Uterus (tissue), 2 donors: Measurements from ENCODE around the gene BCR.

Source experiments
- POLR2A ChIP-seq, 2 donors: fragments of 450-650 bp; IDR thresholded peaks; one replicate each; pipeline ENCODE4 v1.6.1; 2016; ENCODE audit warnings: antibody characterized with exemption in 2 of 2, mild to moderate bottlenecking in 1 of 2, moderate library complexity in 1 of 2
- TF ChIP-seq, protein P1 (sequence below), 4 experiments: fragments of 200-600 bp in 2 of 4; fragments of 450-650 bp in 2 of 4; sonication (generic) in 2 of 4; IDR thresholded peaks; one replicate each; pipeline ENCODE4 v1.5.1; 2016 to 2019; ENCODE audit warnings: antibody characterized with exemption in 4 of 4, mild to moderate bottlenecking in 2 of 4, moderate library complexity in 1 of 4

DNA sequence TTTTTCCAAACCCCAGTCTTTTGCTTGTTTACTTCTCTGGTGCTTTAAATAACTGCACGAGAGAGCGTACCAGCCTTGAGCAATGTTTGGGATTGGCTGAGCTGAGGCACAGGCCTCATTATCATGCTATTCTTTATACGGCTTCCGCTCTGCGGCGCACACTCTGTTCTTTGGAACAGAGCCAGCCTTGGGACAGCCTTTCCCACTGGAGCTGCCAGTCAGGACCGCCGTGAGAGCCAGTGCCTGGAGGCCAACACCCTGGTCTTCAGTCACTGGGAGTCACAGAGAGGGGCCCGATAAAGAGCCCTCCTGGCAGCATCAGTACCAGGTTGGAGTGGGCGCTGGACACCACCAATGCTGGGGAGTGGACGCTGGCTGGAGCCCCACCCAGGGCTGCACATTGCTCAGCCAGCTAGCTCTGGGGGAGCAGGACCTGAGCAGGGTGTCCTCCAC lies 125.6 kb downstream of the BCR start:
- TF ChIP-seq, protein P1, sequence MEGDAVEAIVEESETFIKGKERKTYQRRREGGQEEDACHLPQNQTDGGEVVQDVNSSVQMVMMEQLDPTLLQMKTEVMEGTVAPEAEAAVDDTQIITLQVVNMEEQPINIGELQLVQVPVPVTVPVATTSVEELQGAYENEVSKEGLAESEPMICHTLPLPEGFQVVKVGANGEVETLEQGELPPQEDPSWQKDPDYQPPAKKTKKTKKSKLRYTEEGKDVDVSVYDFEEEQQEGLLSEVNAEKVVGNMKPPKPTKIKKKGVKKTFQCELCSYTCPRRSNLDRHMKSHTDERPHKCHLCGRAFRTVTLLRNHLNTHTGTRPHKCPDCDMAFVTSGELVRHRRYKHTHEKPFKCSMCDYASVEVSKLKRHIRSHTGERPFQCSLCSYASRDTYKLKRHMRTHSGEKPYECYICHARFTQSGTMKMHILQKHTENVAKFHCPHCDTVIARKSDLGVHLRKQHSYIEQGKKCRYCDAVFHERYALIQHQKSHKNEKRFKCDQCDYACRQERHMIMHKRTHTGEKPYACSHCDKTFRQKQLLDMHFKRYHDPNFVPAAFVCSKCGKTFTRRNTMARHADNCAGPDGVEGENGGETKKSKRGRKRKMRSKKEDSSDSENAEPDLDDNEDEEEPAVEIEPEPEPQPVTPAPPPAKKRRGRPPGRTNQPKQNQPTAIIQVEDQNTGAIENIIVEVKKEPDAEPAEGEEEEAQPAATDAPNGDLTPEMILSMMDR (IDR thresholded peaks at IDR 0.05): no peak
- TF ChIP-seq POLR2A (IDR thresholded peaks at IDR 0.05): no peak
